Spleen (tissue), 11 donors: ENCODE results near the gene KASH5. TPM values are rescaled to one million over a fixed set of nuclear protein-coding genes. Genes with fewer than 3 reads are reported as not detected.

Source experiments
- DNase-seq: peaks from one replicate; pipeline ENCODE4 v3.0.0-alpha.2; 2020
- H3K27ac ChIP-seq, 8 donors: fragments of 200-600 bp; sonication (generic) in 7 of 8; 1 replicate in 4 of 8; 2 replicates in 4 of 8; pipeline versions ENCODE4 v1.5.0 to v1.8.0; 2016 to 2021; ENCODE audit warnings: inconsistent platforms in 4 of 8, mild to moderate bottlenecking in 4 of 8, moderate library complexity in 1 of 8
- H3K27me3 ChIP-seq, 7 donors: fragments of 200-600 bp; sonication (generic) in 6 of 7; replicated peaks in 1 of 7; 1 replicate in 4 of 7; 2 replicates in 3 of 7; pipeline versions ENCODE4 v1.5.0 to v1.8.0; 2016 to 2021; ENCODE audit warnings: inconsistent platforms in 3 of 7, mild to moderate bottlenecking in 1 of 7
- H3K36me3 ChIP-seq, 6 donors: fragments of 200-600 bp; sonication (generic) in 5 of 6; 1 replicate in 4 of 6; 2 replicates in 2 of 6; pipeline versions ENCODE4 v1.5.0 to v1.8.0; 2016 to 2021; ENCODE audit warnings: inconsistent platforms in 2 of 6
- H3K4me1 ChIP-seq, 6 donors: fragments of 200-600 bp; sonication (generic) in 5 of 6; 1 replicate in 3 of 6; 2 replicates in 3 of 6; pipeline versions ENCODE4 v1.5.0 to v1.8.0; 2016 to 2021; ENCODE audit warnings: inconsistent platforms in 3 of 6
- H3K4me3 ChIP-seq, 8 donors: fragments of 200-600 bp; sonication (generic) in 7 of 8; 1 replicate in 4 of 8; 2 replicates in 4 of 8; pipeline versions ENCODE4 v1.5.0 to v1.8.0; 2016 to 2021; ENCODE audit warnings: inconsistent platforms in 4 of 8, mild to moderate bottlenecking in 4 of 8, moderate library complexity in 2 of 8
- H3K9me3 ChIP-seq, 8 donors: fragments of 200-600 bp; sonication (generic) in 7 of 8; 1 replicate in 4 of 8; 2 replicates in 4 of 8; pipeline versions ENCODE4 v1.5.0 to v1.8.0; 2016 to 2021; ENCODE audit warnings: inconsistent platforms in 4 of 8
- POLR2A ChIP-seq, 3 donors: fragments of 450-650 bp; IDR thresholded peaks; one replicate each; pipeline ENCODE4 v1.5.1; 2017; ENCODE audit warnings: antibody characterized with exemption in 3 of 3, mild to moderate bottlenecking in 1 of 3
- POLR2AphosphoS5 ChIP-seq, 3 donors: sonication (generic); formaldehyde crosslinking; IDR thresholded peaks; one replicate each; pipeline ENCODE4 v1.5.1; 2017; ENCODE audit warnings: antibody characterized with exemption in 3 of 3
- WGBS, 5 donors: extraction: QIAGEN DNeasy Blood & Tissue Kit in 3 of 5; methylation state at CpG; one replicate each; pipeline versions ENCODE4 v1.1.5 to v1.1.7; 2013 to 2018; 5-methylcytosine and 5-hydroxymethylcytosine counted together
- intact Hi-C: fragments of 100-400 bp; cut with DNase I; formaldehyde crosslinking; loops from one replicate; pipeline ENCODE4 v1.15.0; 2023; ENCODE audit warnings: low total_unique reads
- polyA plus RNA-seq, 3 donors: library from polyadenylated mRNA; stranded (reverse); fragments of 200-250 nt; gene quantifications; one replicate each; pipeline ENCODE4 v1.2.1, GENCODE V29; 2013
- total RNA-seq, 7 donors: library from RNA; depleted of rRNA in 3 of 7; stranded (reverse); fragments of >200 nt in 3 of 7; fragmentation: NEBNext Ultra II Directional in 4 of 7; extraction: Animal tissue kit (Norgen Biotek cat#: 25700) in 4 of 7; gene quantifications; one replicate each; pipeline versions ENCODE4 v1.1.0 to v1.2.1, GENCODE V29; 2016 to 2021
- TF ChIP-seq, protein P1 (sequence below), 11 experiments: fragments of 200-600 bp in 7 of 11; fragments of 450-650 bp in 4 of 11; sonication (generic) in 4 of 11; IDR thresholded peaks in 8 of 11; conservative IDR thresholded peaks in 3 of 11; 1 replicate in 7 of 11; 2 replicates in 4 of 11; pipeline versions ENCODE4 v1.4.0 to v1.8.0; 2016 to 2021; ENCODE audit warnings: antibody characterized with exemption in 11 of 11, inconsistent platforms in 4 of 11, mild to moderate bottlenecking in 1 of 11
- donor health status: healthy with polysubstance abuse.
- donor health status: DM: no; HTN: no; CAD: no; lungs with moderate emphysema.
- donor health status: DM: no; HTN: no; CAD: no.
- donor health status: Bipolar disorder and iron deficiency.
- donor health status: healthy.
- donor health status: DM: no; HTN: no; CAD: no.
- donor health status: DM: yes; HTN: yes; CAD: no.

Gene KASH5
- total and polyA plus RNA-seq, 10 donors: 0.11 to 0.41 (median 0.26) TPM; not detected in 6

DNA sequence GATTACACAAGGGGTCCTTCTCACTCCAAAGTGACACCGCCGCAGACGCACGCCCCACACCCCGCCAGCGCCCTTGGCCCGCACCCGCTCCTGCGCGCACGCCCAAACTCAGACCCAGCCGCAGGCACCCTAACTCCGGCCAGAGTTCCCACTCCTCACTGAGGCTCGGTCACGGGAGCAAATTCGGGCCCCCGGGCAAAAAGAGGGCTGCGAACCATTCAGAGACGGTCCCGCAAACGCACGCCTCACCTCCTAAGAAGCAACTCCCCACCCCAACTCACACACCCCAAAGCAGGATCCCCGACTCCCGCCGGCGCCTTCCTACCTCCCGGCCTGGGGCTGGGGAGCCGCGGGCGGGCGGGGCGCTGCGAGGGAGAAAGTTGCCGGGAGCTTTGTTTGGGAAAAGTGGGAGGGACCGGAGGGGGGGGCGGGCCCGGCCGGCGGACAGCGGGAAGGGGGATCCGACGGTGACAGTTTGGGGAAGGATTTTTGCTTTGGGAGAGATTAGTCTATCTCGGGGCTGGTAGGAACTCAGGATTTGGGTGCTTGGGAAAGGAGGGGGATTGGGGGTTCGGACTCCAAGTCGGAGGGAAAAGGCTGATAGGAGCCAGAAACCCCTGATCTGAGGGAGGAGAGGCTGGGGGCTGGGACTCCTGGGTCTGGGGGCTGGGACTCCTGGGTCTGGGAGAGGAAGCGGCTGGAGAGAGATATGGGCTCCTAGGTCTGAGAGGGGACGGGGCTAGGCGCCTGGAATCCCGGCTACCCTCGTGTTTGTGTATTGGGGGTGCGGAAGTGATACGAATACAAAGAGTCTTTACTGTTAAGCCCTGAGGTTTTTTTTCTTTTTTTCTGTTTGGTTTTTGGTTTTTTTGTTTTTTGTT lies 25.8 kb upstream of the KASH5 start, which contains the start of gene TEAD2:
Gene TEAD2 (minus strand): TSS at position 369 of the 881 bp plus-strand sequence. CDS start 2,341 bp downstream, outside the sequence.
- peaks cover 0 to 23% (median 0%) of the 10 kb centered on the region in 6 donors for H3K36me3 ChIP-seq
- peak; percentile 79 for DNase-seq
- no peaks in the 10 kb centered on the region for H3K9me3 ChIP-seq
- H3K4me3 ChIP-seq: peak within 1 kb of the TSS; percentile 49 to 77 (median 54)
- intact Hi-C loops: no loop called here
- peaks cover 0 to 48% (median 9%) of the 10 kb centered on the region in 7 donors for H3K27me3 ChIP-seq
- 1 to 2% (median 1%) methylated on average over 26 to 52 of the region's 52 CpGs for WGBS, 5 donors
- TF ChIP-seq POLR2AphosphoS5 (IDR thresholded peaks at IDR 0.05) (peak; percentile 53 to 82 (median 78)), POLR2A (IDR thresholded peaks at IDR 0.05) (no peak)
- TF ChIP-seq, protein P1, sequence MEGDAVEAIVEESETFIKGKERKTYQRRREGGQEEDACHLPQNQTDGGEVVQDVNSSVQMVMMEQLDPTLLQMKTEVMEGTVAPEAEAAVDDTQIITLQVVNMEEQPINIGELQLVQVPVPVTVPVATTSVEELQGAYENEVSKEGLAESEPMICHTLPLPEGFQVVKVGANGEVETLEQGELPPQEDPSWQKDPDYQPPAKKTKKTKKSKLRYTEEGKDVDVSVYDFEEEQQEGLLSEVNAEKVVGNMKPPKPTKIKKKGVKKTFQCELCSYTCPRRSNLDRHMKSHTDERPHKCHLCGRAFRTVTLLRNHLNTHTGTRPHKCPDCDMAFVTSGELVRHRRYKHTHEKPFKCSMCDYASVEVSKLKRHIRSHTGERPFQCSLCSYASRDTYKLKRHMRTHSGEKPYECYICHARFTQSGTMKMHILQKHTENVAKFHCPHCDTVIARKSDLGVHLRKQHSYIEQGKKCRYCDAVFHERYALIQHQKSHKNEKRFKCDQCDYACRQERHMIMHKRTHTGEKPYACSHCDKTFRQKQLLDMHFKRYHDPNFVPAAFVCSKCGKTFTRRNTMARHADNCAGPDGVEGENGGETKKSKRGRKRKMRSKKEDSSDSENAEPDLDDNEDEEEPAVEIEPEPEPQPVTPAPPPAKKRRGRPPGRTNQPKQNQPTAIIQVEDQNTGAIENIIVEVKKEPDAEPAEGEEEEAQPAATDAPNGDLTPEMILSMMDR (IDR thresholded peaks at IDR 0.05 in 8 of 11, conservative IDR thresholded peaks at IDR 0.05 in 3 of 11): no peak
- peak within 1 kb of the TSS; percentile 68 to 91 (median 88) for H3K27ac ChIP-seq
- peaks cover 6 to 63% (median 41%) of the 10 kb centered on the region in 6 donors for H3K4me1 ChIP-seq

DNA sequence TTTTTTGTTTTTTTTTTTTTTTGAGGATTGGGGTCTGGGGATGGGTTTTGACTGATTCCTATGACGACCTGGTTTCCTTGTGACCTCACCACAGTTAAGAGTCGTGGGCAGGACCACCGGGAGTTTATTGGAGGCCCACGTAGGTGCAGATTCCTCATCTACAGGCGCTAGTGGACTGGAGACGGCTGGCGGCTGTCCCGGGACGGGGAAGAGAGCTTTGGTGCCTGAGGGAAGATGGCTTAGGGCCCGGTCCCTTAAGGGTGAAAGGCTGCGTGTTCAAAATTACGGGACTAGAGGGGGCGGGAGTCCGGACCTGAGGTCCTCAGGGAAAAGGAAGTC lies 25.2 kb upstream of the KASH5 start:
- WGBS, 5 donors: 0 to 2% (median 2%) methylated on average over 14 of the region's 14 CpGs
- intact Hi-C loops: no loop called here
- no peak for DNase-seq
- H3K9me3 ChIP-seq: no peaks in the 10 kb centered on the region
- peak overlapping the region; percentile 13 to 77 (median 52) for H3K4me3 ChIP-seq
- H3K27ac ChIP-seq: peak overlapping the region; percentile 68 to 91 (median 88)
- H3K27me3 ChIP-seq: peaks cover 0 to 48% (median 9%) of the 10 kb centered on the region in 7 donors
- H3K4me1 ChIP-seq: peaks cover 3 to 57% (median 37%) of the 10 kb centered on the region in 6 donors
- TF ChIP-seq, protein P1 (IDR thresholded peaks at IDR 0.05 in 8 of 11, conservative IDR thresholded peaks at IDR 0.05 in 3 of 11): no peak
- TF ChIP-seq POLR2A (IDR thresholded peaks at IDR 0.05): no peak
- no peak for TF ChIP-seq POLR2AphosphoS5 (IDR thresholded peaks at IDR 0.05)
- peaks cover 0 to 17% (median 0%) of the 10 kb centered on the region in 6 donors for H3K36me3 ChIP-seq

DNA sequence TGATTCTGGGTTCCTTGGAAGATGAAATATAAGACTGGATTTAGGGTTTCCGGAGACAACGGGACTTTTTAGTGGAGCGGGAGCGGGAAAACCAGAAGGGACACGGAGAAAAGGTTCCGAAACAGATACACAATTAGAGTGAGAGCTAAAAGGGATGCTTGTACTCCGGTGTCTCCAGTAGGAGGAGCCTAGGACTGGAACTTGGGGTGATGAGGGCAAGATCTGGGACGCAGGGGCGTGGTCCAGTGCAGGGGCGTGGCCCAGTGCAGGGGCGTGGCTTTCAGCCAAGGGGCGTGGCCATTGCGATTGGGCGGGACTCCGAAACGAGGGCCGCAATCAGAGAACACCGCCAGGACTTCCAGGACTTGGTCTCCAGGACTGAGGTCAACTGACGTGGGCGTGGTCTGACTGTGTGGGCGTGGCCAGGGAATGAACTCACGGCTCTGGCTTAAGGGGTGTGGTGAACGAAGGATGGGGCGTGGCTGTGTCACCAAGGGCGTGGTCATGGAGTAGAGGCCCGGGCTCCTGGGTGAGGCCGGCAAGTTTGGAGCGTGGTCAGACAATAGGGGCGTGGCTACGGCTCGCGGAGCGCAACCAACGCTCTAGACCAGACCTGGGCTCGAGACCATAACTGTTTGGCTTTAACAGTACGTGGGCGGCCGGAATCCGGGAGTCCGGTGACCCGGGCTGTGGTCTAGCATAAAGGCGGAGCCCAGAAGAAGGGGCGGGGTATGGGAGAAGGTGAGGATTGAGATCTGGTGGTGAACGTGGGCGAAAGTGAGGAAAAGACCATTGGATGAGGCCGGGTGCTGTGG lies 24.6 kb upstream of the KASH5 start, which contains the start of gene DKKL1:
Gene DKKL1 (plus strand): TSS at position 610 of the 815 bp plus-strand sequence. CDS start 122 bp downstream, at position 732.
- peak within 1 kb of the TSS; percentile 13 to 77 (median 52) for H3K4me3 ChIP-seq

More for the DNA sequence above, 24.6 kb upstream of the KASH5 start, which contains the start of gene DKKL1:
- peaks cover 0 to 5% (median 3%) of the 10 kb centered on the region in 8 donors for H3K9me3 ChIP-seq
- intact Hi-C loops: no loop called here
- no peak for TF ChIP-seq POLR2A (IDR thresholded peaks at IDR 0.05)
- TF ChIP-seq POLR2AphosphoS5 (IDR thresholded peaks at IDR 0.05): peak; percentile 57 to 85 (median 71)
- TF ChIP-seq, protein P1 (IDR thresholded peaks at IDR 0.05 in 8 of 11, conservative IDR thresholded peaks at IDR 0.05 in 3 of 11): peak in 1 of 11 experiments; percentile 24
- H3K27ac ChIP-seq: peak within 1 kb of the TSS; percentile 68 to 91 (median 88)
- peak; percentile 95 for DNase-seq
- WGBS, 5 donors: 1 to 4% (median 3%) methylated on average over 41 to 46 of the region's 46 CpGs
- peaks cover 0 to 12% (median 0%) of the 10 kb centered on the region in 6 donors for H3K36me3 ChIP-seq
- peaks cover 3 to 51% (median 37%) of the 10 kb centered on the region in 6 donors for H3K4me1 ChIP-seq
- H3K27me3 ChIP-seq: peaks cover 0 to 48% (median 9%) of the 10 kb centered on the region in 7 donors
